H1 (cell line): ENCODE data around the gene CD200. TPM values are rescaled to one million over a fixed set of nuclear protein-coding genes. Genes with fewer than 3 reads are reported as not detected.

Experiments
- CTCF ChIA-PET: fragments of 300-600 bp; sonication (Branson Sonifier 250); formaldehyde crosslinking; loops from one replicate; lab custom pipeline; 2021; ENCODE audit not compliant: partially characterized antibody; lab: Charles Lee
- POLR2A ChIA-PET: fragments of 300-600 bp; sonication (Branson Sonifier 250); formaldehyde crosslinking; loops from one replicate; lab custom pipeline; 2021; ENCODE audit warnings: inconsistent platforms; ENCODE audit not compliant: partially characterized antibody; lab: Charles Lee
- DNase-seq, 2 experiments: peaks; one replicate each; pipeline versions ENCODE4 v3.0.0 to v3.0.0-alpha.2; 2010 to 2022; ENCODE audit warnings: low spot score in 2 of 2, low read depth in 1 of 2, mixed read lengths in 1 of 2
- FAIRE-seq: peaks from 2 replicates; lab custom pipeline; 2011; peaks lifted over from hg19 to GRCh38; lab: Jason Lieb, UNC
- H2AFZ ChIP-seq: 2 replicates; pipeline ENCODE4 v1.8.1; 2012; ENCODE audit warnings: low read length, inconsistent platforms
- H2AK5ac ChIP-seq: 2 replicates; pipeline ENCODE4 v1.6.1; 2013; ENCODE audit warnings: low read depth, low read length
- H2BK120ac ChIP-seq: replicated peaks from 2 replicates; pipeline ENCODE3; 2013; ENCODE audit warnings: low read depth, low read length, inconsistent platforms
- H2BK12ac ChIP-seq: 2 replicates; pipeline ENCODE4 v1.6.1; 2013; ENCODE audit warnings: low read depth, low read length
- H2BK15ac ChIP-seq: 2 replicates; pipeline ENCODE4 v1.6.1; 2013; ENCODE audit warnings: low read length
- H2BK20ac ChIP-seq: 2 replicates; pipeline ENCODE4 v1.6.1; 2013; ENCODE audit warnings: low read length
- H2BK5ac ChIP-seq: 2 replicates; pipeline ENCODE4 v1.6.1; 2013; ENCODE audit warnings: low read depth, low read length
- H3K14ac ChIP-seq: 2 replicates; pipeline ENCODE4 v1.6.1; 2013; ENCODE audit warnings: inconsistent platforms; ENCODE audit not compliant: insufficient read length
- H3K18ac ChIP-seq: 2 replicates; pipeline ENCODE4 v1.6.1; 2013; ENCODE audit warnings: low read length; ENCODE audit errors: extremely low read depth
- H3K23ac ChIP-seq: 2 replicates; pipeline ENCODE4 v1.6.1; 2013; ENCODE audit warnings: inconsistent platforms; ENCODE audit not compliant: insufficient read length
- H3K23me2 ChIP-seq: 2 replicates; pipeline ENCODE4 v1.6.1; 2013; ENCODE audit warnings: low read depth, low read length
- H3K27ac ChIP-seq: 2 replicates; pipeline ENCODE4 v1.6.1; 2011; ENCODE audit warnings: low read depth, low read length, inconsistent platforms
- H3K27me3 ChIP-seq, 4 experiments: replicated peaks in 1 of 4; 1 replicate in 1 of 4; 2 replicates in 3 of 4; pipeline versions ENCODE4 v1.6.1 to v1.8.1; 2011 to 2013; ENCODE audit warnings: low read length in 3 of 4, mild to moderate bottlenecking in 3 of 4, inconsistent platforms in 2 of 4, mixed read lengths in 2 of 4, moderate library complexity in 1 of 4; ENCODE audit not compliant: control insufficient read depth in 3 of 4, insufficient read depth in 3 of 4; ENCODE audit errors: extremely low read depth in 1 of 4
- H3K36me3 ChIP-seq, 4 experiments: 2 replicates each; pipeline versions ENCODE4 v1.6.1 to v1.8.1; 2011 to 2013; ENCODE audit warnings: mild to moderate bottlenecking in 4 of 4, low read length in 3 of 4, moderate library complexity in 2 of 4, control low read depth in 1 of 4, inconsistent platforms in 1 of 4; ENCODE audit not compliant: insufficient read depth in 4 of 4, control insufficient read depth in 2 of 4
- H3K4ac ChIP-seq: replicated peaks from 2 replicates; pipeline ENCODE3; 2013; ENCODE audit warnings: low read length, low read depth, mixed read lengths, inconsistent platforms; ENCODE audit not compliant: insufficient read length
- H3K4me1 ChIP-seq, 4 experiments: replicated peaks in 1 of 4; 1 replicate in 1 of 4; 2 replicates in 3 of 4; pipeline versions ENCODE4 v1.6.1 to v1.8.1; 2011 to 2013; ENCODE audit warnings: low read length in 3 of 4, inconsistent platforms in 2 of 4, mixed read lengths in 1 of 4; ENCODE audit not compliant: insufficient read depth in 4 of 4, control insufficient read depth in 3 of 4
- H3K4me2 ChIP-seq, 2 experiments: 2 replicates each; pipeline versions ENCODE4 v1.6.1 to v1.8.1; 2011 to 2013; ENCODE audit warnings: low read depth in 2 of 2, low read length in 2 of 2, control low read depth in 1 of 2, inconsistent platforms in 1 of 2, mild to moderate bottlenecking in 1 of 2; ENCODE audit not compliant: insufficient read depth in 1 of 2
- H3K4me3 ChIP-seq, 4 experiments: fragments of 200-600, 300-600 bp in 1 of 4; sonication (generic), shearing (Covaris generic), sonication (Bioruptor Twin) in 1 of 4; 2 replicates each; pipeline versions ENCODE4 v1.5.1 to v1.8.1; 2011 to 2016; ENCODE audit warnings: low read length in 4 of 4, low read depth in 3 of 4, control low read depth in 2 of 4, inconsistent platforms in 2 of 4, mild to moderate bottlenecking in 2 of 4, mixed read lengths in 1 of 4, moderate library complexity in 1 of 4; ENCODE audit not compliant: insufficient read depth in 2 of 4; ENCODE audit errors: extremely low read depth in 1 of 4
- H3K56ac ChIP-seq: replicated peaks from 2 replicates; pipeline ENCODE3; 2013; ENCODE audit warnings: low read depth, mild to moderate bottlenecking, mixed read lengths, low read length, inconsistent platforms; ENCODE audit not compliant: insufficient read length
- H3K79me1 ChIP-seq: 2 replicates; pipeline ENCODE4 v1.6.1; 2013; ENCODE audit warnings: low read depth, low read length, control low read depth
- H3K79me2 ChIP-seq, 2 experiments: 2 replicates each; pipeline versions ENCODE4 v1.6.1 to v1.8.1; 2012 to 2013; ENCODE audit warnings: low read length in 2 of 2, mild to moderate bottlenecking in 2 of 2, inconsistent platforms in 1 of 2; ENCODE audit not compliant: insufficient read depth in 2 of 2, control insufficient read depth in 1 of 2
- H3K9ac ChIP-seq, 4 experiments: replicated peaks in 1 of 4; 1 replicate in 1 of 4; 2 replicates in 3 of 4; pipeline versions ENCODE4 v1.6.1 to v1.8.1; 2011 to 2013; ENCODE audit warnings: low read depth in 3 of 4, low read length in 3 of 4, control low read depth in 2 of 4, mild to moderate bottlenecking in 2 of 4, moderate library complexity in 2 of 4, inconsistent platforms in 1 of 4; ENCODE audit errors: extremely low read depth in 1 of 4
- H3K9me3 ChIP-seq, 2 experiments: 2 replicates each; pipeline versions ENCODE4 v1.6.1 to v1.8.1; 2012 to 2013; ENCODE audit warnings: mild to moderate bottlenecking in 2 of 2, moderate library complexity in 2 of 2, control low read depth in 1 of 2, inconsistent platforms in 1 of 2, low read depth in 1 of 2, low read length in 1 of 2, mixed read lengths in 1 of 2; ENCODE audit not compliant: insufficient read depth in 2 of 2
- H4K20me1 ChIP-seq, 2 experiments: replicated peaks in 1 of 2; 2 replicates each; pipeline versions ENCODE3 to v1.8.1; 2011 to 2013; ENCODE audit warnings: inconsistent platforms in 2 of 2, low read length in 2 of 2, mild to moderate bottlenecking in 1 of 2; ENCODE audit not compliant: insufficient read depth in 2 of 2, control insufficient read depth in 1 of 2
- H4K5ac ChIP-seq: 2 replicates; pipeline ENCODE4 v1.6.1; 2013; ENCODE audit warnings: low read length, low read depth, mixed read lengths, inconsistent platforms; ENCODE audit not compliant: insufficient read length
- H4K8ac ChIP-seq: 2 replicates; pipeline ENCODE4 v1.8.0; 2013; ENCODE audit warnings: mild to moderate bottlenecking, moderate library complexity, low read length, inconsistent platforms; ENCODE audit not compliant: insufficient read depth; ENCODE audit errors: extremely low read depth
- H4K91ac ChIP-seq: replicated peaks from 2 replicates; pipeline ENCODE3; 2013; ENCODE audit warnings: low read length, mixed read lengths, inconsistent platforms; ENCODE audit not compliant: insufficient read length
- ASH2L ChIP-seq: fragments of 200-600, 300-600 bp; sonication (generic); IDR thresholded peaks from one replicate; pipeline ENCODE4 v1.7.1; 2017; ENCODE audit warnings: low read length
- JUND ChIP-seq: IDR thresholded peaks from 2 replicates; pipeline ENCODE4 v1.6.1; 2011; ENCODE audit warnings: mild to moderate bottlenecking, improper control_type of control experiment, low read length
- NANOG ChIP-seq: IDR thresholded peaks from 2 replicates; pipeline ENCODE4 v1.6.1; 2011; ENCODE audit warnings: low read length, low read depth, mild to moderate bottlenecking, inconsistent platforms; ENCODE audit not compliant: insufficient read depth, poor library complexity, severe bottlenecking
- SIRT6 ChIP-seq: IDR thresholded peaks from one replicate; pipeline ENCODE4 v1.7.1; 2012; ENCODE audit warnings: low read length, inconsistent platforms
- SUZ12 ChIP-seq: fragments of 200-600 bp; sonication (generic); IDR thresholded peaks from 2 replicates; pipeline ENCODE4 v1.6.1; 2012; ENCODE audit warnings: mild to moderate bottlenecking, inconsistent platforms, low read length, moderate library complexity, mixed read lengths
- TAF7 ChIP-seq: optimal IDR thresholded peaks from 2 replicates; pipeline ENCODE3; 2011; ENCODE audit warnings: low read depth, mild to moderate bottlenecking, inconsistent platforms, low read length, moderate library complexity, borderline replicate concordance
- WGBS, 2 experiments: shearing (Covaris generic) in 1 of 2; methylation state at CpG; one replicate each; pipeline versions ENCODE4 v1.1.6 to v1.1.7; 2013 to 2015; ENCODE audit warnings: low lambda C conversion rate in 2 of 2, mixed read lengths in 2 of 2, inconsistent platforms in 1 of 2, low coverage in 1 of 2, missing lambda C conversion rate in 1 of 2; ENCODE audit not compliant: insufficient replicate concordance in 2 of 2, insufficient coverage in 1 of 2, insufficient read length in 1 of 2; ENCODE audit errors: extremely low coverage in 1 of 2, missing lambda C conversion rate in 1 of 2; 5-methylcytosine and 5-hydroxymethylcytosine counted together
- polyA plus RNA-seq, 7 experiments: library from polyadenylated mRNA; depleted of rRNA in 3 of 7; stranded (reverse) in 5 of 7; unstranded in 2 of 7; fragments of >200 nt in 5 of 7; fragments of 200-250 nt in 2 of 7; gene quantifications; 1 replicate in 5 of 7; 2 replicates in 1 of 7; 4 replicates in 1 of 7; pipeline versions ENCODE4 v1.2.1 to v1.2.3, GENCODE V29; 2011 to 2013; ENCODE audit warnings: missing spikeins in 2 of 7, mixed read lengths in 2 of 7
- total RNA-seq: library from RNA; stranded (reverse); fragmentation: NEBNext Ultra II Directional; extraction: Animal tissue kit (Norgen Biotek cat#: 25700); gene quantifications from 2 replicates; pipeline ENCODE4 v1.2.1, GENCODE V29; 2021

The CD200 gene
- total and polyA plus RNA-seq, 2 of the 8 experiments (the other 6 are each of a cell fraction or from before 2014, with no cell fraction given): 45.8 to 50.2 TPM

GRCh38 chr3:112376992-112377391, 44.0 kb downstream of the CD200 start:
- H3K4me1 ChIP-seq: no peaks in the 10 kb centered on the region; a peak in 1 of 7 replicates
- no peak overlapping the region for H2AK5ac ChIP-seq
- H4K20me1 ChIP-seq: no peaks in the 10 kb centered on the region
- H3K56ac ChIP-seq: no peak overlapping the region
- H3K36me3 ChIP-seq: no peaks in the 10 kb centered on the region
- H2AFZ ChIP-seq: no peak overlapping the region
- no peak overlapping the region; the same call in 1 of the 2 replicates for H2BK20ac ChIP-seq
- no peak overlapping the region for H4K91ac ChIP-seq
- no peak overlapping the region for H2BK15ac ChIP-seq
- H4K8ac ChIP-seq: no peak overlapping the region
- no peak overlapping the region for H3K14ac ChIP-seq
- H3K23ac ChIP-seq: no peak overlapping the region
- H3K23me2 ChIP-seq: no peaks in the 10 kb centered on the region
- no peak overlapping the region for H2BK12ac ChIP-seq
- TF ChIP-seq NANOG: no peak
- TF ChIP-seq SIRT6: no peak
- no peak for TF ChIP-seq SUZ12
- no peak for TF ChIP-seq JUND
- TF ChIP-seq ASH2L: no peak
- TF ChIP-seq TAF7: no peak
- TF ChIP-seq, all 59 proteins: peak for 0
- ChIA-PET CTCF (interaction anchor here (0.6 kb wide), 1 partner anchor 623 kb away, joined by 3 read pairs; no protein-coding TSS in a partner anchor), POLR2A (interaction anchor here (1.1 kb wide), 1 partner anchor 23 kb away, joined by 4 read pairs; no protein-coding TSS in a partner anchor)
- FAIRE-seq: no peak
- H2BK5ac ChIP-seq: no peak overlapping the region
- H3K79me2 ChIP-seq: no peaks in the 10 kb centered on the region
- no peak overlapping the region for H3K18ac ChIP-seq
- H3K27me3 ChIP-seq: no peaks in the 10 kb centered on the region
- H3K4ac ChIP-seq: no peak overlapping the region
- H2BK120ac ChIP-seq: no peak overlapping the region
- DNase-seq: no peak
- H3K9ac ChIP-seq: no peak overlapping the region
- H3K9me3 ChIP-seq: no peaks in the 10 kb centered on the region
- WGBS, 2 experiments: 100% methylated on average over 1 of the region's 1 CpG; no CpG with 5 or more reads in 1 of the 2 experiments
- no peaks in the 10 kb centered on the region for H3K79me1 ChIP-seq
- H3K4me2 ChIP-seq: no peak overlapping the region
- no peak overlapping the region for H3K27ac ChIP-seq
- no peak overlapping the region for H4K5ac ChIP-seq
- no peak overlapping the region for H3K4me3 ChIP-seq
